ENCODE results near the gene OAT.

OAT gene

GRCh38 chr10:124418726-124419501, at the start of gene OAT:
TSS of gene OAT (minus strand) at chr10:124418923. CDS start at chr10:124412171, 6,752 bp downstream.
- DNase-seq (ENCODE audit: low read depth) = peak; percentile 96

- no peak for DNase-seq (ENCODE audit: low read depth)
Observed at GRCh38 chr10:124467165-124467564, 48.4 kb upstream of the OAT start.

DNA sequence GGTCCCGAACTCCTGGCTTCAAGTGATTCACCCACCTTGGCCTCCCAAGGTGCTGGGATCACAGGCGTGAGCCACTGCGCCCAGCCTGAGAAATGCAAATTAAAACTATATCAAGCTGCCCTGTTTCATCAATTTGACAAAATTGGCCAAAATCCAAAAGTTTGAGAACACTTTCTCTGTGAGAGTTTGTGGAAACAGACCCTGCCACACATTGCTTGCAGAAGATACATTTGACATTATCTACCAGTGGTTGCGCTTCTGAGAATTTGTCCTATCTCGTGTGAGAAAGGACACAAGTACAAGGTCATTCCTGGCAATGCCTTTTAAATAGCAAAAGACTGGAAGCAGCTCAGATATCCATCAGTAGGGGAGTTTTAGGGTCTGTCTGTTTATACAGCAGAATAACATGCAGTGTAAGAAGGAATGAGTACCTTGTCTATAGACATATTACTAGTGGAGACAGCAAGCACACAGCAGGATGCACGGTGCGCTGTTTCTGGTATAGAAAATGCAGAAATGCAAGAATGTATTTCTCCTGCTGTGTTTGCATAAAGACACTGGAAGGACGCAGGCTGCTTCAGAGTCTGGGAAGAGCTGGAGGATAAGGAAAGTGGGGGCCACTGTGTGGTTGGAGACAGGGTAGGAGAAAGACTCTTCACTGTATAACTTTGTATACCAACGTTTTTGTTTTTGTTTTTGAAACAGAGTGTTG, 47.2 kb upstream of the OAT start:
- no peak for DNase-seq (ENCODE audit: low read depth)

DNA sequence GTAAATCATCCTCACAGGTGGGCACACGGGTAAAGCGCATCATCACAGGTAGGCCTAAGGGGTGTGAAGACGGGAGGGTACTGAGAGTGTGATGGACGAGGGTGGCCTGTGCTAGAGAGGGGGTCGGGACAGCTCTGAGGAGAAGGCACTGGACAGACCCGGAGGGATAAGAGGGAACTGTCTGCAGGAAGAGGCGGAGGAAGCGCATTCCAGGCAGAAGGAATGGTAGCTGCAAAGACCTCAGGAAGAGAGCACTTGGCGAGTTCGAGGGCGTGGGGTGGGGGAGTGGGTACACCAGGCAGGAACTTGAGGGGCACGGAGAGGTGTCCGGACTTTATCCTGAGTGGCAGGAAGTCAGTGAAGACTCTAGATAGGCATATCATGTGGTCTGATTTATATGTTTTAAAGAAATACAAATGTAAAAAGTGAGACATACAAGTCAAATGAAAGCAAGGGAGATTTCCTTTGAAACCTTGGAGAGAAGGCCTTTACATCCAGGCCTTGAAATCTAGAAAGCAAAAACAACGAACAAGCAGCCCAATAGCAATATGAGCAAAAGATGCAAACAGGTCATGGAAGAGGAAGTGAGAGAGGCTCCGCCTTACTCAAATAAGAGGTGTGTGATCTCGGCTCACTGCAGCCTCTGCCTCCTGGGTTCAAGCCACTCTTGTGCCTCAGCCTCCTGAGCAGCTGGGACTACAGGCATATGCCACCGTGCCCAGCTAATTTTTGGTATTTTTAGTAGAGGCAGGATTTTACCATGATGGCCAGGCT, 46.5 kb upstream of the OAT start:
- no peak for DNase-seq (ENCODE audit: low read depth)

- no peak for DNase-seq (ENCODE audit: low read depth)
Observed at GRCh38 chr10:124464028-124464965, 45.6 kb upstream of the OAT start.

DNA sequence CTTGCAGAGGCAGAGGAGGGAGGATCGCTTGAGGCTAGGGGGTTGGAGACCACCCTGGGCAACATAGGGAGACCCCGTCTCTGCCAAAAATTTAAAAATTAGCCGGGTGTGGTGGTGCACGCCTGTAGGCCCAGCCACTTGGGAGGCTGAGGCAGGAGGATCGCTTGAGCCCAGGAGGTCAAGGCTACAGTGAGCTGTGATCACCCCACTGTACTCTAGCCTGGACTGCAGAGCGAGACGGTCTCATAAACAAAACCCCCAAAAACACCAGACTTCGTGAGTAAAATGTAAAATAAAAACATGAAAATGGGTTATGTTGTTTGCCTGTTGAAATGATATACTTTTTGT, 43.6 kb upstream of the OAT start:
- DNase-seq (ENCODE audit: low read depth) = no peak

DNA sequence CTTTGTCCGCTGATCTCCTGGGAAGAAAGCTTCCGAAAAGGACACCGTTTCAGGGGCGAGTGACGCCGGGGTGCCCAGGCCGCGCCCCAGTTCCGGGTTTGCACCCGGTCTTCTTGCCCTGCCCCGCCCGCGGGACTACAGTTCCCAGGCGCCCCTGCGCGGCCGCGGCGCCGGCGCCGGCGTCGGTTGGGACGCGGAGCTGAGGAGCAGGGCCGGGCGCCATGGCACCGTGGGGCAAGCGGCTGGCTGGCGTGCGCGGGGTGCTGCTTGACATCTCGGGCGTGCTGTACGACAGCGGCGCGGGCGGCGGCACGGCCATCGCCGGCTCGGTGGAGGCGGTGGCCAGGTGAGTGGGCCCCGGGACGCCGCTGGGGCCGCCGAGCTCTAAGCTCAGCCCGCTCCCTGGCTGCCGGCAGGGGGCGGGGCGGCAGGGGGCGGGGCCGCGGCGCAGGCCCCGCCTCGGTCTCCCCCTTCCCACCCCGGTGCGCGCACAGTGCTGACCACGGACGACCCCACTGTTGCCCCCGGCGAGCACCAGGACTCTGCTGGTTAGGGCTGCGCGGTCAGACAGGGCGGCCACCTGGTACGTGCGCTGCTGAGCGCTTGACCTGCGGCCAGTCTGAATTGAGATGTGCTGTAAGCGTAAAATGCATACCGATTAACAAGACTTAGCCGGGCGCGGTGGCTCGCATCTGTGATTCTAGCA, 43.1 kb upstream of the OAT start, which contains the start of gene LHPP:
Gene LHPP (plus strand): TSS at position 182 of the 706 bp plus-strand sequence. CDS start 40 bp downstream, at position 222.
- peak; percentile 78 for DNase-seq (ENCODE audit: low read depth)

- no peak for DNase-seq (ENCODE audit: low read depth)
Observed at GRCh38 chr10:124460144-124460543, 41.4 kb upstream of the OAT start.

- DNase-seq (ENCODE audit: low read depth) = no peak
Observed at GRCh38 chr10:124459395-124459794, 40.7 kb upstream of the OAT start.

DNA sequence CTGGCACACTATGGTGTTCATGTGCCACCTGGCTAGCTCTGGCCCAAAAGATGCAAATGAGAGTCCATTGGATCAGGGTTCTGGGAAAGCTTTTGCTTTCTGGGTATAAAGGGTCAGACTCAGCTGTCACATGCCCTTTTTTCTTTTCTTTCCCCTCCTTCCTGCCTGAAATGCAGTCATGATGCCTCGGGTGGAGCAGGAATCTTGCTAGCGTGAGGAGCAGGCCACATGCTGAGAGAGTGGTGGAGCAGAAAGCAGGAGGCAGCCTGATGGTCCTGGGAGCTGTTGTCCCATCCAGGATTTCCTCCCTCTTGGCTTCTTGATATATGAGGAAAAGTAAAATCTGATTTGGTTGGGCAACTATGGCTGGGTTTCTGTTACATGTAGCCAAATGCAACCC, 40.2 kb upstream of the OAT start:
- no peak for DNase-seq (ENCODE audit: low read depth)

DNA sequence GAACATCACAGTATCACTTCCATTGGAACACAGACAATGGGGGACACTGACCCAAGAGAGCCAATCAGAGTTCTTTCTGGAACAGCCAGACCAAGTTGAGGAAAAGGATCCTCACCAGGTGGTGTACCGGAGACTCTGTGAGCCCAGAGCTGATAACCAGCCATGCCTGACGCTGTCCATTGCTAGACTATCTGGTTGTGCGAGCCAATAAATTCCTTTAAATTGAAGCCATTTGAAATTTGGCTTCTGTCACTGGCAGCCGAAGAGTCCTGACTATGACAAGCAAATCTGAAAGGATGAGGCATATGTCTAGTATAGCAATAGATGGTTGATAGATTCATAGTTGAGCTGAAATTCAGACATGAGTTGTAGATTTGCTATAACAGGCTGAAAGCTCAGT, 39.8 kb upstream of the OAT start:
- DNase-seq (ENCODE audit: low read depth) = no peak

DNA sequence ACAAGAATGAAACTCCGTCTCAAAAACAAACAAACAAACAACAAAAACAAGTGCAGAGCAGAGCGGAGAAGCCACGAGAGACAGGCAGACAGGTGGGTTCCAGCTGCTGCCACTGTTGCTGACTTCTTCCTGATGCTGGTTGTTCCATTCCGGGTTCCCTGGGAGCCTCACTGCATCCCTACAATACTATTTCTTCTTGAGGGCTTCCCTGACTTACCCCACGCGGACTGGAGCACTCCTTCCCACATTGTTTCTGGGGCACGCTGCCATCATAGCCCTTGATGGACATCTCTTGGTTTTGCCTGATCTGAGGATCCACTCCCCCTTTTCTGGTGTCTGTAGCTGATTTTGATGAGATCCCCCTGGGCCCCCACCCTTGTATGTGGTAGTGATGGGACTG, 36.7 kb upstream of the OAT start:
- no peak for DNase-seq (ENCODE audit: low read depth)

GRCh38 chr10:124453960-124454610, 35.4 kb upstream of the OAT start:
- no peak for DNase-seq (ENCODE audit: low read depth)

- no peak for DNase-seq (ENCODE audit: low read depth)
Observed at GRCh38 chr10:124451276-124451675, 32.6 kb upstream of the OAT start.

DNA sequence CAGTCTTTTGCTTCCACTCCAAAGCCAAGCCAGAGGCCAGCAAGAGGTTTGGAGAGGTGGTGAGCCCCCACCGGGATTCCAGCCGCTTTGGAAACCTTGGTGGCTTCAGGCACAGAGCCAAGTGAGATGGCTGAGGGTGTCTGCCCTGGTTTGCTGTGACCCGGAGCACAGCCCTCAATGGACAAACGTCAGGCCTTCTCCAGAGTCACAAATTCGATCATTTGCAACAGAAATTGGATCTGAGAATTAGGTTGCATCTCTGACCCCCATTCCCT, 32.0 kb upstream of the OAT start:
- no peak for DNase-seq (ENCODE audit: low read depth)

- no peak for DNase-seq (ENCODE audit: low read depth)
Observed at GRCh38 chr10:124450012-124450782, 31.5 kb upstream of the OAT start, which contains the start of gene NKX1-2. TSS of gene NKX1-2 (minus strand) at chr10:124450035. CDS start at chr10:124449943, 92 bp downstream.

- no peak for DNase-seq (ENCODE audit: low read depth)
Observed at GRCh38 chr10:124449170-124450011, 30.7 kb upstream of the OAT start.

DNA sequence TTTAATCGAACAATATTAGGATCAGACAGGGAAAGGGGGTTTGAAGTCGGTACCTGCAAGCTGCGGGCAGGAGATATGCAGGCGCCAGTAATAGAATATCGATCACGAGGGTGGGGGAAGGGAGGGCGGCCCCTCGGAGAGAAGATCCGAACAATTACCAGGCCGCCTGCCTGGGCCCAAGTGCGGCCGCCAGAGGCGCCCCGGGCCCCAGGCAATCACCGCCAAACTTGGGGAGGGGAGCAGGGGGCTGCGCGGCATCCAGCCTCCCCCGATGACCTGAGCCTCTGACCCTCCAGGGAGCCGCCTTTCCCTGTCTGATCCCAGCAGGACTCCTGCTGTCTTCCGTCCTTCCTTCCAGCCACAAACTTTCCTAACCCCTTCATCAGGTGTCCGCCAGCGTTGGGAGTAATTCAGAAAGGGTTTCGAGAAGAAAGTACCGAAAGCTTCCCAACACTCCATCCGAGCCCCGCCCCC, 30.0 kb upstream of the OAT start:
- DNase-seq (ENCODE audit: low read depth) = no peak

All from EH (cell line).